Ovary (tissue), 3 donors: ENCODE data around the gene SLC23A1.

Source experiments
- POLR2A ChIP-seq: fragments of 450-650 bp; IDR thresholded peaks from one replicate; pipeline ENCODE4 v1.6.1; 2017; ENCODE audit warnings: antibody characterized with exemption, mild to moderate bottlenecking, moderate library complexity
- TF ChIP-seq, protein P1 (sequence below), 3 donors: fragments of 450-650 bp in 2 of 3; fragments of 200-600 bp in 1 of 3; IDR thresholded peaks; one replicate each; pipeline versions ENCODE4 v1.5.1 to v1.8.0; 2016 to 2022; ENCODE audit warnings: antibody characterized with exemption in 3 of 3, mild to moderate bottlenecking in 1 of 3
- donor health status: DM: no; HTN: no; CAD: no.

DNA sequence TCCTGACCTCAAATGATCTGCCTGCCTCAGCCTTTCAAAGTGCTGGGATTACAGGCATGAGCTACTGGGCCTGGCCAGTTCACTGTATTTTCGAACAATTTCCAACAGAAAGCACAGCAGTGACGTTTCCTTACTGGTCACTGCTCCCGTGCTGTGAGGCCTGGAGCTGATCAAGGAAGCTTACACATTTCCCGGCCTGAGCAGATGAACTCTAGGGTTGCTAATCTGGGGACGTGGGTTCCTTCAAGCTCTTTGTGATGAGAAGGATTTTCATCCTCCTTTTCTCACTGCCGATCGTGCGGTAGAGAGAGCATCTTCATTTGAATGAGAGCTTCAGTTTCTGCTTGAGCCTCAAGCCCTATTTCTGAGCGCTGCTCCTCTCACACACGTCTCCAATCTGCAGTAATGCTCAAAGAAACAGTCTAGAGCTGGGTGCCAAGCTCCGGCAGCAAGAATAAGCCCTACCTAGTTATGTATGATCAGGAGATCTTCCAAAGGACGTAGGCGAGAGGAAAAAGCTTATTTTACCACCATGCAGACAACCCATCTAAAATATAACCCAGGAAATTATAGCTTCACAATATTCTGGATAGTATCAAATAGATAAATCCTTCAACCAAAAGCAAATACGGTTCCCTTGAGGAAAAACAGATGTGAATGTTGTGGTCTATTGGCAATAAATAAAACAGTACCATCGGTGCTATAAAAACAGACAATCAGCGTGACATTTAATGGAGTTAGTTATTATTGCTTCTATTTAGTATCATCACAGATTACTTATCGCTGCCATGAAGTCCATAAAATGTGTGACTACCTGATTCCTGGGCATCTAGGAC is 28.1 kb upstream of the SLC23A1 start:
- TF ChIP-seq POLR2A: no peak
- TF ChIP-seq, protein P1, sequence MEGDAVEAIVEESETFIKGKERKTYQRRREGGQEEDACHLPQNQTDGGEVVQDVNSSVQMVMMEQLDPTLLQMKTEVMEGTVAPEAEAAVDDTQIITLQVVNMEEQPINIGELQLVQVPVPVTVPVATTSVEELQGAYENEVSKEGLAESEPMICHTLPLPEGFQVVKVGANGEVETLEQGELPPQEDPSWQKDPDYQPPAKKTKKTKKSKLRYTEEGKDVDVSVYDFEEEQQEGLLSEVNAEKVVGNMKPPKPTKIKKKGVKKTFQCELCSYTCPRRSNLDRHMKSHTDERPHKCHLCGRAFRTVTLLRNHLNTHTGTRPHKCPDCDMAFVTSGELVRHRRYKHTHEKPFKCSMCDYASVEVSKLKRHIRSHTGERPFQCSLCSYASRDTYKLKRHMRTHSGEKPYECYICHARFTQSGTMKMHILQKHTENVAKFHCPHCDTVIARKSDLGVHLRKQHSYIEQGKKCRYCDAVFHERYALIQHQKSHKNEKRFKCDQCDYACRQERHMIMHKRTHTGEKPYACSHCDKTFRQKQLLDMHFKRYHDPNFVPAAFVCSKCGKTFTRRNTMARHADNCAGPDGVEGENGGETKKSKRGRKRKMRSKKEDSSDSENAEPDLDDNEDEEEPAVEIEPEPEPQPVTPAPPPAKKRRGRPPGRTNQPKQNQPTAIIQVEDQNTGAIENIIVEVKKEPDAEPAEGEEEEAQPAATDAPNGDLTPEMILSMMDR (IDR thresholded peaks at IDR 0.05): no peak
